ENCODE measurements around the gene ALDOA. TPM values are rescaled to one million over a fixed set of nuclear protein-coding genes. Genes with fewer than 3 reads are reported as not detected.

The ALDOA gene
- total RNA-seq, 4 donors from 2014 or later: 794 to 967 (median 870) TPM

- no peak for DNase-seq (ENCODE audit: low spot score in 2 of 2)
- Histone ChIP-seq H3K9me3 (no peaks in the 10 kb centered on the region), H3K4me3 (no peak overlapping the region), H3K36me3 (no peaks in the 10 kb centered on the region), H3K27ac (no peak overlapping the region), H3K27me3 (no peaks in the 10 kb centered on the region), H3K4me1 (peaks cover 3% of the 10 kb centered on the region)
- peak in 1 of 2 donors; percentile 25 for TF ChIP-seq CTCF (IDR thresholded peaks at IDR 0.05)
- no peak for TF ChIP-seq EP300 (IDR thresholded peaks at IDR 0.05)
- 23% methylated on average over 5 of the region's 5 CpGs for WGBS
Measured at GRCh38 chr16:30041841-30042240, 23.7 kb upstream of the ALDOA start.

- DNase-seq (ENCODE audit: low spot score in 2 of 2): no peak
- H3K9me3 ChIP-seq: no peaks in the 10 kb centered on the region
- WGBS: 85% methylated on average over 8 of the region's 8 CpGs
Measured at GRCh38 chr16:30046178-30046577, 19.4 kb upstream of the ALDOA start.

GRCh38 chr16:30046588-30046987, 19.0 kb upstream of the ALDOA start:
- DNase-seq (ENCODE audit: low spot score in 2 of 2): no peak
- Histone ChIP-seq H3K36me3 (no peaks in the 10 kb centered on the region), H3K4me1 (peaks cover 6% of the 10 kb centered on the region), H3K27ac (no peak overlapping the region), H3K4me3 (no peak overlapping the region), H3K9me3 (no peaks in the 10 kb centered on the region), H3K27me3 (no peaks in the 10 kb centered on the region)
- TF ChIP-seq CTCF (IDR thresholded peaks at IDR 0.05): no peak
- no peak for TF ChIP-seq EP300 (IDR thresholded peaks at IDR 0.05)
- WGBS: 89% methylated on average over 1 of the region's 1 CpG

More at GRCh38 chr16:30046178-30046577, 19.4 kb upstream of the ALDOA start:
- Histone ChIP-seq H3K4me1 (peaks cover 6% of the 10 kb centered on the region), H3K36me3 (no peaks in the 10 kb centered on the region), H3K27me3 (no peaks in the 10 kb centered on the region), H3K27ac (no peak overlapping the region), H3K4me3 (no peak overlapping the region)
- TF ChIP-seq POLR2AphosphoS5 (IDR thresholded peaks at IDR 0.05) (no peak), EP300 (IDR thresholded peaks at IDR 0.05) (no peak), CTCF (IDR thresholded peaks at IDR 0.05) (no peak), POLR2A (IDR thresholded peaks at IDR 0.05) (no peak)

- WGBS: 55% methylated on average over 8 of the region's 8 CpGs
- H3K4me3 ChIP-seq: no peak overlapping the region
- no peaks in the 10 kb centered on the region for H3K36me3 ChIP-seq
- H3K9me3 ChIP-seq: no peaks in the 10 kb centered on the region
- TF ChIP-seq CTCF (IDR thresholded peaks at IDR 0.05) (no peak), EP300 (IDR thresholded peaks at IDR 0.05) (no peak), POLR2AphosphoS5 (IDR thresholded peaks at IDR 0.05) (no peak), POLR2A (IDR thresholded peaks at IDR 0.05) (no peak)
- H3K27ac ChIP-seq: no peak overlapping the region
- no peak for DNase-seq (ENCODE audit: low spot score in 2 of 2)
- H3K4me1 ChIP-seq: peaks cover 25% of the 10 kb centered on the region
- no peaks in the 10 kb centered on the region for H3K27me3 ChIP-seq
Measured at GRCh38 chr16:30049871-30050270, 15.7 kb upstream of the ALDOA start.

- H3K36me3 ChIP-seq: no peaks in the 10 kb centered on the region
- WGBS: 85% methylated on average over 3 of the region's 3 CpGs
- no peak overlapping the region for H3K4me3 ChIP-seq
- H3K4me1 ChIP-seq: peaks cover 36% of the 10 kb centered on the region
- TF ChIP-seq POLR2AphosphoS5 (IDR thresholded peaks at IDR 0.05) (no peak), CTCF (IDR thresholded peaks at IDR 0.05) (no peak), EP300 (IDR thresholded peaks at IDR 0.05) (no peak), POLR2A (IDR thresholded peaks at IDR 0.05) (no peak)
- no peaks in the 10 kb centered on the region for H3K9me3 ChIP-seq
- no peak overlapping the region for H3K27ac ChIP-seq
- no peak for DNase-seq (ENCODE audit: low spot score in 2 of 2)
- H3K27me3 ChIP-seq: no peaks in the 10 kb centered on the region
Measured at GRCh38 chr16:30051518-30051917, 14.0 kb upstream of the ALDOA start.
